Left cardiac atrium (tissue), 4 donors: ENCODE data around the gene DUOXA2. TPM values are rescaled to one million over a fixed set of nuclear protein-coding genes. Genes with fewer than 3 reads are reported as not detected.

Experiments
- ATAC-seq, 2 donors: fragments of 200-7000 bp; cut with Tn5 transposase; one replicate each; pipeline ENCODE4 v1.9.1; 2020; ENCODE audit warnings: mild to moderate bottlenecking in 2 of 2, moderate library complexity in 2 of 2
- DNase-seq: peaks from one replicate; pipeline ENCODE4 v3.0.0-alpha.2; 2020
- intact Hi-C, 2 donors: fragments of 100-400 bp; cut with DNase I; formaldehyde crosslinking; loops; one replicate each; pipeline versions ENCODE4 v1.14.1 to v1.15.1; 2022 to 2023
- total RNA-seq, 2 donors: library from RNA; stranded (reverse); fragmentation: NEBNext Ultra II Directional; extraction: Animal tissue kit (Norgen Biotek cat#: 25700); gene quantifications; one replicate each; pipeline ENCODE4 v1.2.1, GENCODE V29; 2021
- donor health status: DM: no; HTN: yes; CAD: no.
- donor health status: DM: no; HTN: yes; CAD: no; lungs with severe emphysema.
- donor health status: DM: yes; HTN: yes; CAD: no.
- donor health status: Dilated cardiomyopathy.

The DUOXA2 gene
- total RNA-seq, 2 donors from 2014 or later = not detected

GRCh38 chr15:45148076-45149059, 34.2 kb downstream of the DUOXA2 start:
- intact Hi-C loops = no loop called here
- no peak for ATAC-seq
- DNase-seq = no peak

DNA sequence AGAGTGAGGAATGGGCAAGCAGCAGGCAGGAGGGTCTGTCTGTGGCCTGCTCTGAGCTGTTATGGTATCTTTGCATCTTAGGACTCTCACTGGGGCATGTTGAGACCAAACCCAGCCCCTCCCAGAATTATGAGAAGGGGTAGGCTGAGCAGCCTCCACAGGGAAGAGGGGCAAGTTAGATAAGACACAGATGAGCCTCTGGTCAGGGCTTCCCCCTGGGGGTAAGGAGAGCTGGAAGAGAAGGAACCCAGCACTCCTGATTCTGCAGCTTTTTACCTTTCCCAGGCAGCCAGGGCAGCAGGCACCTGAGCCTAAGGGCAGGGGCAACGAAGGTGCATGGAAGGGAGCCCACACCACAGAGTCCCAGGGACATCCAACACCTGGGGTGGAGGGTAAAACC, 34.9 kb downstream of the DUOXA2 start:
- no peak for DNase-seq
- no peak for ATAC-seq
- intact Hi-C loops = no loop called here

DNA sequence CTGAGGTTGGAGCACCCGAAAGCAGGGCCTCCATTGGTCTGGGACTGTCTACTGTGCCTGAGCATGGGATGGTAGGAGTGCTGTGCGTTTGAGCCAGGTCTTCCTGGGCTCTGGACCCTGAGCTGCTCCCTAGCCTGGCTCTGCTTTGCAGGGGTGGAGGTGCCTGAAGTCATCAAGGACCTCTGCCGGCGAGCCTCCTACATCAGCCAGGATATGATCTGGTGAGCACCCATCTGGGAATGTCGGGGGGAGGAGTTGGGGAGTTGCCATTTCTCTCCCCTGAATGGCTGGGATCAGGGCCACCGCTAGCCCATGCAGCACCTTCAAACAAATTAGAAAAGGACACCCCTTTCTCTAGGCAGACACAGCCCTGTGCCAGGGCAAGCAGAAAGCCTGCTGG, 36.4 kb downstream of the DUOXA2 start:
- ATAC-seq (no peak), DNase-seq (no peak)
- intact Hi-C loops = no loop called here

- DNase-seq (no peak), ATAC-seq (no peak)
- intact Hi-C loops = no loop called here
Measured at GRCh38 chr15:45150997-45151396, 36.9 kb downstream of the DUOXA2 start.

DNA sequence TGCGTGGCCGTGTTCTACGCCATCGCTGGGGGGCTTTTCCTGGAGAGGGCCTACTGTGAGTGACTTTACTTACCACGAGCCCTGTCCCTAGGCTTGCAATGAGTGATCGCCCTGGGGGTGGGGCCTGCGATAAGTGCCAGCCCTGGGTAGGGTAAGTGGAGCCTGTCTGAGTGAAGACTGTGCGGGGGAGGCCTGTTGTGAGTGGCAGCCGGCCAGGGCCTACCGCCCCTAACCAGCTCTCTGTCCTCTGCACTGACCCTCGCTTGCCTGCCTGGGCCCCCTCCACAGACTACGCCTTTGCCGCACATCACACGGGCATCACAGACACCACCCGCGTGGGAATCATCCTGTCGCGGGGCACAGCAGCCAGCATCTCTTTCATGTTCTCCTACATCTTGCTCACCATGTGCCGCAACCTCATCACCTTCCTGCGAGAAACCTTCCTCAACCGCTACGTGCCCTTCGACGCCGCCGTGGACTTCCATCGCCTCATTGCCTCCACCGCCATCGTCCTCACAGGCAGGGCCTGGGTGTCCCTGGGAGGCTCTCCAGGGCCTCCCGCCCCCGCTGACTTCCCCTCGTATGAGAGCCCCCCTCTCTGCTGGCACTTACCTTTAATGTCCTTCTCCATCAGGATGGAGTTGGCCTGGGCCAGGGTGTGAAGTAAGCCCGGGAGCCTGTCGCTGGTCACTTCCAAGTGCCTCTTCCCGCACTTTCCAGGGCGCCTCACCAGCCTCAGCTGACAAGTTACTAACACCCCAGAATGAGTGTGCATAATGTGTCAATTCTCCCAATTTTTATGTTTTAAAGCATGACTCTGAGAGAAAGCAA, 38.1 kb downstream of the DUOXA2 start:
- ATAC-seq = no peak
- intact Hi-C loops = no loop called here
- no peak for DNase-seq

DNA sequence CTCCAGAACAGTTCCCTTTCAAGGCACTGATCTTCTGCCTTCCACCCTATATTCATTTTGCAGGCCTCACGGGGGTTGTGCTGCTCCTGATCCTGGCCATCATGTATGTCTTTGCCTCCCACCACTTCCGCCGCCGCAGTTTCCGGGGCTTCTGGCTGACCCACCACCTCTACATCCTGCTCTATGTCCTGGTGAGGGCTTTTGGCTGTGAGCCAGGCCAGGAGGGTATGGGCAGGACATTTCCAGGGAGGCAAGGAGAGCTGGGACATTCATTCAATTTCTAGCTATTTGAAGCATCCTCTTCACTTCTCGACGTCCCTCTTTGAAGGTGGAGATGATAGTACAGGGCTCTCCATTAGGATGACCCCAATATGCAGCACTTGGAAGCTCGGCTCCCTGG, 41.6 kb downstream of the DUOXA2 start:
- intact Hi-C loops = no loop called here
- DNase-seq (no peak), ATAC-seq (no peak)

GRCh38 chr15:45156744-45157455, 42.8 kb downstream of the DUOXA2 start:
- DNase-seq (no peak), ATAC-seq (peak in 1 of 2 donors; percentile 11)
- intact Hi-C loops = no loop called here

DNA sequence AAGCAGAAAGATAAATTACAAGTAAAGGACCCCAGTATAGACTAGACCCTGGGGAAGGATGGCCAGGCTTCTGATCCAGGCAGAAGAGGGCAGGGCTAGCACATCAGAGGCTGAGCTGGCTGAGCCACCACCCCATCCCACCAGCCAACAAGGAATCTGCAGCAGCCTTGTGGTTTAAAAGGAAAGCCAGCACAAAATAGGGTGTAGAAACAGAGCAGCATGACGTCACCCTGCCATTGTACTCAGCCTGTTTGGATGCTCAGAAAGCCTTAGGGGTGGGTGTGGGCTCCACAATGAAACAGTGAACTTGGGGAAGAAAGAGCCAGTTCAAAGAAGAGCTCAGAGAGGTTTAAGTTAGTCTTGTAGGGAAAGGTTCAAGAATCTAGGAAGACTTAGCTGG, 43.8 kb downstream of the DUOXA2 start:
- intact Hi-C loops = no loop called here
- ATAC-seq (peak in 1 of 2 donors; percentile 21), DNase-seq (peak; percentile 52)

- ATAC-seq (no peak), DNase-seq (no peak)
Measured at GRCh38 chr15:45161666-45162065, 47.5 kb downstream of the DUOXA2 start.

DNA sequence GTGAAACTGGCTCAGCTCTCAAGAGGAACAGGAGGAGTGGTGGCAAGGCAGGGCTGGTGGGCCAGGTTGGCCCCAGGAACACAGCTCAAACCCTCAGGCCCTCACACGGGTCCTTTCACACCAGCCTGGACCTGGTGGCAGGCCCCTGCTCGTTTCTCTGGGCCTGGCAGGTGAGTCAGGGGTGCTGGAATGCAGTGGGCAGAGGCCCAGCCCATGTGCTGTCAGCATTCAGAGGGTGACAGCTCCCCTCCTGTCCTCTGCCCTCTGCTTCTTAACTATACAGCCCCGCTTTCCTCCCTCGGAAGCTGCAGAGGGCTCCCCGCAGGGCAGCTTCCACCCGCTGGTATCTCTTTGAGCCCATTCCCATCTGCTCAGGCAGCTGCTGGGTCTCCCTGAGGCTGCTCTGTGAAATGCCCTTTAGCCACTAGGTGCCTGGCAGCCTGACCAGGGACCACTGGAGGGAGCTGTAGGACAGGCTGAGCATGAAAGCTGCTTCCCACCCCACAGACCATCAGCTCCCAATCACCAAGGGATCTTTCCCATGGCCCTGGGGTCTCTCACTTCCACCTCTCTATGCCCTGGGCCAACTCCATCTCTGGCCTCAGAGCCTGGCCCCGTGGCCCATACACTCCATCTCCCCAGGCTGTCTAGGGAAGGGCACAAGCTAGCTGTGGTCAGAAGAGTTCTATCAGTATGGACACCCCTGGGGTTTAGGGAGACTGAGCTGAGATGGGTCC, 48.8 kb downstream of the DUOXA2 start:
- peak; percentile 35 to 56 for ATAC-seq
- intact Hi-C loops = loop anchor here in 1 of 2 donors (2.0 to 5.0 kb wide), 4 partner anchors 34 to 294 kb away; no protein-coding TSS in a partner anchor
- DNase-seq = peak; percentile 84

More at GRCh38 chr15:45161666-45162065, 47.5 kb downstream of the DUOXA2 start:
- intact Hi-C loops = loop anchor here in 1 of 2 donors (2.0 to 5.0 kb wide), 4 partner anchors 36 to 296 kb away; no protein-coding TSS in a partner anchor

DNA sequence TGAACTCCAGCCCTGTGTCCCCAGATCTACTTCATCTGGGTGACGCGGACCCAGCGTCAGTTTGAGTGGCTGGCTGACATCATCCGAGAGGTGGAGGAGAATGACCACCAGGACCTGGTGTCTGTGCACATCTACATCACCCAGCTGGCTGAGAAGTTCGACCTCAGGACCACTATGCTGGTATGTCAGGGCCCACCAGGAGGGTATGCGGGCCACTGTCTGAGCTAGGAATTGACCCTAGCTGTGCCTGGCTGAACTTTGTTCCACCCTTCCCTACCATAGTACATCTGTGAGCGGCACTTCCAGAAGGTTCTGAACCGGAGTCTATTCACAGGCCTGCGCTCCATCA, 49.4 kb downstream of the DUOXA2 start:
- intact Hi-C loops = loop anchor here in 1 of 2 donors (2.0 to 5.0 kb wide), 4 partner anchors 34 to 294 kb away; no protein-coding TSS in a partner anchor
- DNase-seq (no peak), ATAC-seq (no peak)

DNA sequence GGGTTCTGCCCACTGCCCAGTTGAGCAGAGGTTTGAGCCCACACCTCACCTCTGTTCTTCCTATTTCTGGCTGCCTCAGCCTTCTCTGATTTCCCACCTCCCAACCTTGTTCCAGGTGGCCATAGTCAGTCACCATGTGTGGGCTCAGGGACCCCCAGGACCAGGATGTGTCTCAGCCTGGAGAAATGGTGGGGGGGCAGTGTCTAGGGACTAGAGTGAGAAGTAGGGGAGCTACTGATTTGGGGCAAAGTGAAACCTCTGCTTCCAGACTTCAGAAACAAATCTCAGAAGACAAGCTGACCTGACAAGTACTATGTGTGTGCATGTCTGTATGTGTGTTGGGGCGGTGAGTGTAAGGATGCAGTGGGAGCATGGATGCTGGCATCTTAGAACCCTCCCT, 50.8 kb downstream of the DUOXA2 start:
- intact Hi-C loops = loop anchor here in 1 of 2 donors (5.0 kb wide), 3 partner anchors 32 to 292 kb away; no protein-coding TSS in a partner anchor
- ATAC-seq = no peak
- no peak for DNase-seq

- intact Hi-C loops = no loop called here
- DNase-seq = no peak
Measured at GRCh38 chr15:45165536-45165935, 51.4 kb downstream of the DUOXA2 start.

GRCh38 chr15:45166834-45167630, 52.9 kb downstream of the DUOXA2 start:
- ATAC-seq = peak; percentile 85 to 87
- peak; percentile 91 for DNase-seq
- intact Hi-C loops = no loop called here

More at GRCh38 chr15:45165536-45165935, 51.4 kb downstream of the DUOXA2 start:
- no peak for ATAC-seq

GRCh38 chr15:45167631-45168205, 53.6 kb downstream of the DUOXA2 start:
- ATAC-seq = no peak
- intact Hi-C loops = no loop called here

More at GRCh38 chr15:45167631-45168205, 53.6 kb downstream of the DUOXA2 start:
- DNase-seq = no peak
